ENCODE results near the gene DNASE2. TPM values are rescaled to one million over a fixed set of nuclear protein-coding genes. Genes with fewer than 3 reads are reported as not detected.
"Not testable (repeated sequence)": the region's sequence is repeated elsewhere in the genome, so short reads cannot be mapped to it uniquely, and the experiment has no call there.

Gene DNASE2
- total RNA-seq, 1 donor from 2014 or later: 21.3 TPM

DNA sequence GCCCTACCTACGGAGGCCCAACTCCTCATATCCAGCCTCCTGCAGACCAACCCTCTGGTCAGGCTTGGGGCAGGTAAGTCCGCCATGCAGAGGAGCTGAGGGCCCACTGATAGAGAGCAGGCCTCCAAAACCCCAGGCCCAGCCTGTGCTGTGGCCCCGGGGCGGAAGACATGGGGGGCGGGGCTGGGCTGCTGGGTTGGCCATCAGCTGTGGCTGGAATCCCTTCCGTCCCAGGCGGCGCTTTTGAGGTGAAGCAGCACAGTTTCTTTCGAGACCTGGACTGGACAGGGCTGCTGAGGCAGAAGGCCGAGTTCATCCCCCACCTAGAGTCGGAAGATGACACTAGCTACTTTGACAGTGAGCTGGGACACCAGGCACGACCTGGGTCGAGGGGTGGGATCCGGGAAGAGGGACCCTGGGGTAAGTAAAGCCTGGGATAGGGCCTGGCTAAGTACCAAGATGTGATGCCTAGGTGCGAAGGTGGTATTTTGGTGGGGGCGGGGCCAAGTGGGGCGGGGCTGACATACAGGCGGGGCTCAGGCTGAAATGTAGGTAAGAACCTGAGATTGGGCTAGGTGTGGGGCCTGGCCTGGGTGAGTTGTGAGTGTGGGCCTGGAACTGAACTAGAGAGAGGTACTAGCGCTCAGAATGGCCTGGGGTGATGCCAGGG, 15.4 kb downstream of the DNASE2 start:
- DNase-seq (ENCODE audit: low read depth): no peak

DNA sequence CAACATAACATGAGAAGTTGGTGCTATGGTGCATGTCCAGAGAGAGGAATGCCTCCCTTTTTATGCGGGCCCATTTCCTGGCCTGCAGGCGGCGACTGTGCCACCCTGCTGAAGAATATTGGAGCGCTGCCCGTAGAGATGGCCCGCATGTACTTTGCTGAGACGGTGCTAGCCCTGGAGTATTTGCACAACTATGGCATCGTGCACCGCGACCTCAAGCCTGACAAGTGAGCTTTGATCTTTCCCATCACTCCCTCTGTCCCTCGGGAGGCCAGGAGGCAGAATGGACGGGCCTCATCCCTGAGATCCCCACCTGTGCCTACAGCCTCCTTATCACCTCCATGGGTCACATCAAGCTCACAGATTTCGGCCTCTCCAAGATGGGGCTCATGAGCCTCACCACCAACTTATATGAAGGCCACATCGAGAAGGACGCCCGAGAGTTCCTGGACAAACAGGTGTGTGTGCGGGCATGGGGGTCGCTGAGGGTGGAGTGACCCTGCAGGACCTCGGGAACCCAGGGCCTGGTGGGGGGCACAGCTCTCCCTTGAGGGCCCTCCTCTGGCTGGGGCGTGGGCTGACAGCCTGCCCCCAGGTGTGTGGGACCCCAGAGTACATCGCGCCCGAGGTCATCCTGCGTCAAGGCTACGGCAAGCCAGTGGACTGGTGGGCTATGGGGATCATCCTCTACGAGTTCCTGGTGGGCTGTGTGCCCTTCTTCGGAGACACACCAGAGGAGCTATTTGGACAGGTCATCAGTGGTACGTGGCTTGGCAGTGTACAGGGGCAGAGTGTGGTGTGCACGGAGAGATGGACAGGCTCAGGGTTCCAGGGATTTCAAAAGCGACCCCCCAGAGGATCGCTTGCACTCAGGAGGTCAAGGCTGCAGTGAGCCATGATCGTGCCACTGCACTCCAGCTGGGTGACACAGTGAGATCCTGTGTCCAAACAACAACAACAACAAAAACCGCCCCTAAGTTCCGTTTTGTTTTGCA, 16.2 kb downstream of the DNASE2 start:
- DNase-seq (ENCODE audit: low read depth): no peak

DNA sequence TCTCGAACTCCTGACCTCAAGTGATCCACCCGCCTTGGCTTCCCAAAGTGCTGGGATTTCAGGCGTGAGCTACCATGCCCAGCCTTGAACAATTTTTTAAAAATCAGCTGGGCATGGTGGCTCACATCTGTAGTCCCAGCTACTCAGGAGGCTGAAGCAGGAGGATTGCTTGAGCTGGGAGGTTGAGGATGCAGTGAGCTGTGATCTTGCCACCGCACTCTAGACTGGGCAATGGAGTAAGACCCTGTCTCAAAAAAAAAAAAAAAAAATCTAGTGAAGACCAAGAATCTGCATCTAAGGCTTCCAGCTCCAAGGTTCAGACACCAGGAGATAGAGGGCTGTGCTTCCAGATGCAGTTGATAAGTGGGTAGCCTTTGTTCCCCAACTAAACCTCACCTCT, 17.1 kb downstream of the DNASE2 start:
- no peak for DNase-seq (ENCODE audit: low read depth)

DNA sequence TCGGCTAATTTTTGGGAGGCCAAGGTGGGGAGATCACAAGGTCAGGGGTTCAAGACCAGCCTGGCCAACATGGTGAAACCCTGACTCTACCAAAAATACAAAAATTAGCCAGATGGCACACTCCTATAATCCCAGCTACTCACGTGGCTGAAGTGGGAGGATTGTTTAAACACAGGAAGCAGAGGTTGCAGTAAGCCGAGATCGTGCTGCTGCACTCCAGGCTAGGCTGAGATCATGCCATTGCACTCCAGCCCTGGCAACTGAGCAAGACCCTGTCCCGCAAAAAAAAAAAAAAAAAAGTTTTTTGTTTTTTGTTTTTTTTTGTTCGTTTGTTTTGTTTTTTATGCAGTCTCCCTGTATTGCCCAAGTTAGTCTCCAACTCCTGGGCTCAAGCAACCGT, 21.7 kb downstream of the DNASE2 start:
- DNase-seq (ENCODE audit: low read depth): no peak

DNA sequence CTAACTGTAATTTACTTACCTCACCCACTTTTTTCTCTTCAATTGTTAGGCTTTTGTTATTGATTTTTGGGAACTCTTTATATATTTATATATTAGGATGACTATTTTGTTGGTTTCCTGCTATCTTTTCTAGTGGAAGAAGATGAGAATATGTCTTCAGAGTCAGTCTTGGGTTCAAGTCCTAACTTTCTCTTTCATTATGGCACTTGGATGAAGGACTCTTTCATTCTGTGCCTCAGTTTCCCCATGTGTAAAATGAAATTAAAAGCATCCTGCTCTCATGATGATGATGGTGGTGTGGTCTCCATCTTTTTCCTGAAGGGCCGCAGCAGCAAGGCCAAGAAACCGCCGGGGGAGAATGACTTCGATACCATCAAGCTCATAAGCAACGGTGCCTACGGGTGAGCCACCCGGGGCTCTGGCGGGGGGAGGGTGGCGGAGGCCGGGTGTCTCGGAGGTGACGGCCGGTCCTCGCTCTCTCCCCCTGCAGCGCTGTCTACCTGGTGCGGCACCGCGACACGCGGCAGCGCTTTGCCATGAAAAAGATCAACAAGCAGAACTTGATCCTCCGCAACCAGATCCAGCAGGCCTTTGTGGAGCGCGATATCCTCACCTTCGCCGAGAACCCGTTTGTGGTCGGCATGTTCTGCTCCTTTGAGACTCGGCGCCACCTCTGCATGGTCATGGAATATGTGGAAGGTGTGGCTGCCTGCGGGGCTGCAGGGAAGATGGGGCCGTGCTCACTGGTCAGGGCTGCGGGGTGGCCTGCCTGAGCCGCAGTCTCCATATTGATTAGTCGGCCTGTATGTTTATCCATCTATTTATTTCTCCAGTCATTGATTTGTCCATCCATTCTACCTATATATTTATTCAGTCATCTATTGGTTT, 23.0 kb downstream of the DNASE2 start:
- DNase-seq (ENCODE audit: low read depth): no peak

DNA sequence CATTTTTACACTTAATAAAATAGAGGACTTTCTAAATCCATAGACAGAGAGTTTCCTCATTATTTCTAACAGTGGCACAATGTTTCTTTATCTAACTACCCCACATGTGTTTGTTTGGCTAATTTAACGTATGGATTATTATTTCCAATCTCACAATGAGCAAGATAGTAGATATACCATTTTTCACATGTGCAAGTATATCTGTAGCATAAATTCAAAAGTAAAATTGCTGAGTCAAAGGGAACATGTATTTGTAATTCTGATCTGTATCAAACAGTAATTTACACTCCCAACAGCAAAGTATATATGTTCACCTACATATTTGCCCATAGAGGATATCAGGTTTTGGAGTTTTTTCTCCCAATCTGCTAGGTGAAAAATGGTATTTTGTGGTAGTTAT, 24.6 kb downstream of the DNASE2 start:
- DNase-seq (ENCODE audit: low read depth): no peak

DNA sequence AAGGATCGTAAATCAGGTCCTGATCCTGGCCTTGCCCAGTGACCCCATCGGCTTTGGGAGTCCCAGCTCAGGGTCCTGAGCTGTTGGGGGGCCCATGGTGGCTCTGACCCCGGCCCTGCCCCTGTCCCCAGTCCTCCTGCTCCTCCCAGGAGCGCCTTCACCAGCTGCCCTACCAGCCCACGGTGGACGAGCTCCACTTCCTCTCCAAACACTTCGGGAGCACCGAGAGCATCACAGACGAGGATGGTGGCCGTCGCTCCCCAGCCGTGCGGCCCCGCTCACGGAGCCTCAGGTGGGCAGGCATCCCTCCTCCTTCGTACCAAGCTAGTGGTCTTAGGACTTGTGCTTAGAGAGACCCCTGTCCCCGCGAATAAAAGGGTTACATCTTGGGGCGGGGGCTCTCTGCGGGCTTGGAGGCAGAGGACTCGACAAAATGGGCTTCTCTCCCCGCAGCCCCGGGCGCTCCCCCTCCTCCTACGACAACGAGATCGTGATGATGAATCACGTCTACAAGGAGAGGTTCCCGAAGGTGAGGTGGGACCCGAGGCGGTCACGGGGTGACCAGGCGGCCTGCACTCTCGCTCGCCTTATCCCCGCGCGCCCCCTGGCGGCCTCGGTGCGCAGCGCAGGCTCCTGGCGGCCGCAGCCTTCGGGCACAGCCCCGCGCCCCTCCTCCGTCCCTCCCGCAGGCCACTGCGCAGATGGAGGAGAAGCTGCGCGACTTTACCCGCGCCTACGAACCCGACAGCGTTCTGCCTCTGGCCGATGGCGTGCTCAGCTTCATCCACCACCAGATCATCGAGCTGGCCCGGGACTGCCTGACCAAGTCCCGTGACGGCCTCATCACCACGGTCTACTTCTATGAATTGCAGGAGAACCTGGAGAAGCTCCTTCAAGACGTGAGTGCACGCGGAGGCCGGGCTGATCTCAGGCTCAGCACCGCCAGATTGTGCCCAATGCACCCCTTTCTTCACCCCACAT, 33.8 kb downstream of the DNASE2 start:
- DNase-seq (ENCODE audit: low read depth): peak; percentile 80

DNA sequence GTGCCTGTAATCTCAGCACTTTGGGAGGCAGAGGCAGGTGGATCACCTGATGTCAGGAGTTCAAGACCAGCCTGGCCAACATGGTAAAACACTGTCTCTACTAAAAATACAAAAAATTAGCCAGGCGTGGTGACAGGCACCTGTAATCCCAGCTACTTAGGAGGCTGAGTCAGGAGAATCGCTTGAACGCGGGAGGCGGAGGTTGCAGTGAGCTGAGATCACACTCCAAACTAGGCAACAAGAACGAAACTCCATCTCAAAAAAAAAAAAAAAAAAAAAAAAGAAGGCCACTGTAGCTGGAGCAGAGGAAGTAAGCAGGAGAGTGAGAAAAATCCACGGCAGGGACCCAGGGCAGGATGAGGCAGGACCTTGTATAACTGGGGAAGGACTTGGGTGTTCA, 34.6 kb downstream of the DNASE2 start:
- not testable (repeated sequence) for DNase-seq (ENCODE audit: low read depth)

DNA sequence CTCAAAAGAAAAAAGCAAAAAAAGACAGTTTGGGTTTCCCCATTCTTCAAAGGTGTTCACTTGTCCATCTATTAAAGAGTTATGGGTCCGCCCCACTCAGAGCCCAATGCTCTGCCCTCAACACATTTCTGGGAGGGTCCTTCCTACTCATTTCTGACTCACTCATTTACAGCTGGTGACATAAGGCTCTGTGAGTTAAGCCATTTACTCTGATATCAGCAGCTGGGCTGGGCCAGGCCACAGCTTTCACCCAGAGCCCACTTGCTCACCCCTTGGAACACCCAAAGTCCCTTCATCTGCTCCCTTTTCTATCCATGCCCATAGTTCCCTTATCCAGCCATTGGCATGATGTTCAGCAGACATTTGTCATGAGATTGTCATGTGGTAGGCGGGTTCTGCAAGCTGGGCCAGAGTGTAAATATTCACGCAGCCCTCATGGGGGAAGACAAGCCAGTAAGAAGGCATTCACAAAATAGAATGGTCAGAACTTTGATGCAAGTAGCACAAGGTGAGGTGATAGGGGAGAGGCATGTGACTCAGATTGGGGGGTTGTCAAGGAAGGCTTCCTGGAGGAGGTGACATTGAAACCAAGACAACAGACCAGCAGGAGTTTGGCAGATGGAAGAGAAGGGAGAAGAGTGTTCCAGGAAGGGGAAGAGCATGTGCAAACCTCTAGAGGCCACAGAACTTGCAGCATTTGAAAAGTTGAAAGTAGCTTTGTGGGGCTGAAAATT, 37.1 kb downstream of the DNASE2 start:
- no peak for DNase-seq (ENCODE audit: low read depth)

DNA sequence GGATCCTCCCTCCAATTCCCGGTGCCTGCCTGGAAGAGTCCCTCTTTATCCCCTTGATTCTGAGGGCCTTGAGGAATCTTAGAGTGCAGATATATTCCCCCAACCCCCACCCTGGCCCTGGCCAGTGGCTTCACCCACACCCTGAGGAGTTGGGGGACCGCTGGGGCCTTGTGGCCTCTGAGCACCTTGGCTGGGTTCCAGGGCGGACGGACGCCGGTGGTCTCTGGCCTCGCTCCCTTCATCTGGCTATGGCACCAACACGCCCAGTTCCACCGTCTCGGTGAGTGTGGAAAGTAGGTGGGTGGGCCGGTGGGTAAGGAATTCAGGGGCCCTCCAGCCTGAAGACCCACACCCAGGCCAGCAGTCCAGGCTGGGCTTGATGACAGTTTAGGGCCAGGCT, 37.9 kb downstream of the DNASE2 start:
- DNase-seq (ENCODE audit: low read depth): no peak

DNA sequence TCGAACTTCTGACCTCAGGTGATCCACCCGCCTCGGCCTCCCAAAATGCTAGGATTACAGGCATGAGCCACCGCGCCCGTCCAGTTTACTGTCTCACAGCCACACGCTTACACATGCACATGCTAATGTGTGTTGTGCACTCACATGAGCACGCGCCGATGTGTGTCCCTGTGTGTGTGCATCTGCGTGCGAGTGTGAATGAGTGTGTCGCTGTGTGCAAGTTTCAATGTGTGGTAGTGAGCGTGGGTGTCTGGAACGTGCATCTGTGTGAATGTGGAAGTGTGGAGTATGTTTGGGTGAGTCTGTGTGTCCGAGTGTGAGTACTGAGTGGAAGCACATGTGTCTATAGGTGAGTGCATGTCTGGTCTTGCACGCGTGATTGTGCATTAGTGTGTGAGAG, 38.7 kb downstream of the DNASE2 start:
- no peak for DNase-seq (ENCODE audit: low read depth)

DNA sequence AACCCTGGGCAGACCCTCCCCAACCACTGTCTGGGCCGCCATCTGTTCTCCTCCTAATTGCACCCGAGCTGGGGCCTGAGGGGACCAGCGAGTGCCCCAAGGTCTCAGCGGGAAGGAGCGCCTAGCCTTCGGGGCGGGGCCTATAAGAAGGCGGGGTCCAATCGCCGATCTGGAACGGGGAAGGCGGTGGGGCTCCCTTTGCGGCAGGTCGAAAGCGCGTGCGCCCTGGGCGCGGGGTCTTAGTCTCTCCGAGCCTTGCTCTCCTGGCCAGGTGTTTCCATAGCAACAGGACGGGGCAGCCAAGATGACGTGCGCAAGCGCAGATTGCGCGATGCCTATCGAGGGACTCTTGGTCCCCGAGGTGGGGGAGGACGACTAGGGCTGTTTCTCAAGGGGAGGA, 40.2 kb downstream of the DNASE2 start:
- no peak for DNase-seq (ENCODE audit: low read depth)

DNA sequence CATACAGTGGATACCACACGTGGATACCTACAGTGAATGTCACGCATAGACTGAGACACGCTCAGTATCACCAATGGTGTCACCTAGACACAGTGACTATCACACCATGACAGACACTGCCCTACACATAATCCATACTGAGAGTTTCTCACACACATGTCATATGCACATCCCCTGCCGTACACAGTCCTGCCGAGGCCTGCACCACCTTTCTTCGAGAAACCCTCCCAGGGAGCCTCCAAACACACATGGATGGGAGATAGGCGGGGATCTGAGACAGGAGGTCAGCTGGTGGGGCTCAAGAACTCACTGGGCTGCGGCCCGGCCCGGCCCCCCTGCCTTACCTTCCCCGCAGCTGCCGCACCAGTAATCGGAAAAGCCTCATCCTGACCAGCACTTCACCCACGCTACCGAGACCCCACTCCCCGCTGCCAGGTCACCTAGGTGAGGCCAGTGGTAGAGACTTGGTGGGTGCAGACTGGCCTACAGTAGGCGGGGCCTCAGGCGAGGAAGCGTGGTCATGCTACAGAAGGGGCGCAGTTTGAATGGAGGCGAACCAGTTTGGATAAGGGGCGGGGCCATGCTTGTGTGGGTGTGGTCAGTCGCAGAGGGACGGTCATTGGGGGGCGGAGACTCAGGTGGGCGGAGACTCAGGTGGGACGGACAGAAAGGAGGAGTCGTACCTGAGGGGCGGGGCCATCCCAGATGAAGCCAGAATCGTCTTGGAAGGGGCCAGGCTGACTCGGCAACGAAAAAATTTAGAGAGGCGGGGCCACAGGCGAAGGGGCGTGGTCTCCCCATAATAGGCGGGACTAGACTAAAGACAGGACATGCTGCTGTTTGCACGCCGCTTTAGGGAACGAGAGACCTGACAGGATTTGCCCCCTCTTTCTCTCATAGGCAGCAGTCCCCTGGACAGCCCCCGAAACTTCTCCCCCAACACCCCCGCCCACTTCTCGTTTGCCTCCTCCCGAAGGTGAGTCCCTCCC, 40.9 kb downstream of the DNASE2 start:
- DNase-seq (ENCODE audit: low read depth): no peak

DNA sequence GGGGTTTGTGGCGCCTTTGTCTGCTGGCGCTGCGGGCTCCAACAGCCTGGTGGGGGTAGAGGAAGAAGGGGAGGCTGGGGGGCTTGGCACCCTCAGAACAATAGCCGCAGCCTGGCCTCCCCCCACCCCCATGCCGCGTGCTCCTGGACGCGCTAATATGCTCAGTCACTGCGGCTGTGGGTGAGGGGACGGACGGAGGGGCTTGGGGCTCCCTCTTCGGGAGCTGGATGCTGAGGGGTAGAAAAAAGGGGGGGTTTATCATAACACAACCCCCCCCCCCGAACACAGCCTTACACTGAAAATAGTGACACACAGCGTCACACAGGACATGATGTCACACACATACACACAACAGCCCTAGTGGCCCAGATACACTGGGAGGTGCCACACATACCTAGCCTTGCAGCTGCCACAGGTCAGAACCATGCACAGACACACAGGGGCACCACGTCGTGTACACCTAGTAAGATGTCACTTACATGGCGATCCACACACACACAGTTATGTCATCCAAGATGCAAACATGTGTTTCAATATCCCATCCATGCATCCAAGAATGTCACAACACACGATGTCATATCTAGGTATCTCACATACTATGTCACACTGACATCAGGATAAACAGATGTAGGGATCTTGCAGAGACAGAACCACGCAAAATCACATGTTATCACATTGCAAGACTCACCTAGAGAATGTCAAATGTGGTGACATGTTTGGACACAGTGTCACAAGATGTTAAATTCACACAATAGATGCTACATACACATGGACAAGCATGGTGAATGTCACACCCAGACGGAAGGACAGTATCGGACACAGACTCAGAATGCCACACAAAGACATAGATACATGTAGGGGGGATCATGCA, 42.1 kb downstream of the DNASE2 start:
- DNase-seq (ENCODE audit: low read depth): no peak

DNA sequence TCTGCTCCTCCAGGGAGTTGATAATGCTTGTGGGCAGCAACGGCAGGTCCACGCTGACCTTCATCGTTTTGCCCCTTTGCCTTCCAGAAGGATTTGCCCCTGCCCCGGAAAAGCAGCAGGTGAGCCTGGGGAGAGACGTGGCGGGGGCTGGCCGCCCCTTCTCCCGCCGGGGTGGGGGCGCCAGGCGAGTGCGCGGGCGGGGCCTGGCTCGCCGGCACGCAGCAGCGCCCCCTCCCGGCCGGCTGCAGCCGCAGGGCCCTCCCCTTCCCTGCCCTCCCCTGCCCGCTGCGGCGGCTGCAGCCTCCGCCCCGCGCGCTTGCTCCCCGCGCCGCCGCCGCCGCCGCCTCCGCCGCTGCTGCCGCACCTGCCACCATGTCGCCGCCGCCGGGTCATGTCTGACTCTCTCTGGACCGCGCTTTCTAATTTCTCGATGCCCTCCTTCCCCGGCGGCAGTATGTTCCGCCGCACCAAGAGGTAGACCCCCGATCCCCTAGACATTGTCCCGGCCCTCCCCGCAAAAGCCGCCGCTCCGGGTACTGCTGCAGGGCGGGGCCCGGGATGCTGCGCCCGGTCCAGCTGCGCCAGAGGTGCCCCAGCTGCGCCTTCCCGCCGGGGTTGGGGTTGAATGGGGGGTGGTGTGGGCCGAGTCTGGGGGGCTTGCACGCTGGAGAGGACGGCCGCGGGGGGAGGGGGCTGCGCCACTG, 42.9 kb downstream of the DNASE2 start, which contains the start of gene MAST1:
Gene MAST1 (plus strand): TSS at position 334 of the 704 bp plus-strand sequence. CDS start 58 bp downstream, at position 392.
- peak; percentile 39 for DNase-seq (ENCODE audit: low read depth)

DNA sequence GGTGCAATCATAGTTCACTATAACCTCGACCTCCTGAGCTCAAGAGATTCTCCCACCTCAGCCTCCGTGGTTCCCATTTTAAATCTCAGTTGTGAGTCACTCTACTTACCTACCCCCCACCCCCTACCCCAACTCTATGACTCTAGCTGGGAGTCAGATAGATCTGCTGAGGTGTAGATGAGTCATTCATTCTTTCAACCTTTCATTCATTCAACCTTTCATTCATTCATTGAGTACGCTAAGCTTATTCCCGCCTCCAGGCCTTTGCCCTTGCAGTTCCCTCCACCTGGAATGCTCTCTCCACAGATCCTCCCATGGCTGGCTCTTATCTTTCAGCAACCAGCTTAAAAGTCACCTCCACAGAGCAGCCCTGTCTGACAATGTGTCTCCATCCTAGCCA, 44.0 kb downstream of the DNASE2 start:
- no peak for DNase-seq (ENCODE audit: low read depth)

DNA sequence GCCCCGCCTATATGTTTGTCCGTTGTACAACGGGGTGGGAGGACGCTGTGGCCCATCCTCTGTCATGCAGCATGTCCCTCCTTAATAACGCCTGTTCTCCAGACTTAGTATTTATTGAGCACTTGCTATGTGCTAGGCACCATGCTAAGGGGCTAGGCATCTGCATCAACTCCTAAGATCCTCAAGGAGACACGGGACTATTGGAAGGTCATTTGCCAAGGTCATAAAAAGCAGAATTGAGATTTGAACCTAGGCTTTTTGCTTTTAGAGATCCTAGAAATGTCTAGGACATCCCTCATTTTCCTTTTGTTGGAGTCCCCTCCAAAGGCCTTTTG, 44.8 kb downstream of the DNASE2 start:
- DNase-seq (ENCODE audit: low read depth): no peak
